Measurements from ENCODE around the gene AQP9. TPM values are rescaled to one million over a fixed set of nuclear protein-coding genes. Genes with fewer than 3 reads are reported as not detected.
"Not testable (repeated sequence)": the region's sequence is repeated elsewhere in the genome, so short reads cannot be mapped to it uniquely, and the experiment has no call there.

Gene AQP9, protein sequence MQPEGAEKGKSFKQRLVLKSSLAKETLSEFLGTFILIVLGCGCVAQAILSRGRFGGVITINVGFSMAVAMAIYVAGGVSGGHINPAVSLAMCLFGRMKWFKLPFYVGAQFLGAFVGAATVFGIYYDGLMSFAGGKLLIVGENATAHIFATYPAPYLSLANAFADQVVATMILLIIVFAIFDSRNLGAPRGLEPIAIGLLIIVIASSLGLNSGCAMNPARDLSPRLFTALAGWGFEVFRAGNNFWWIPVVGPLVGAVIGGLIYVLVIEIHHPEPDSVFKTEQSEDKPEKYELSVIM
- total RNA-seq (under 1 TPM; 0.58 to 0.97 (median 0.68) TPM), polyA plus RNA-seq (0.16 TPM)
- long read RNA-seq, donor 1, partial matches to known transcripts, result 0 of 1 reads
- long read RNA-seq, donor 1, other reads (novel, unspliced or antisense), result 1 of 1 reads
- long read RNA-seq, donor 2, result 0 reads
- long read RNA-seq, donor 3, result 0 reads
- long read RNA-seq, donor 4, result 0 reads

DNA sequence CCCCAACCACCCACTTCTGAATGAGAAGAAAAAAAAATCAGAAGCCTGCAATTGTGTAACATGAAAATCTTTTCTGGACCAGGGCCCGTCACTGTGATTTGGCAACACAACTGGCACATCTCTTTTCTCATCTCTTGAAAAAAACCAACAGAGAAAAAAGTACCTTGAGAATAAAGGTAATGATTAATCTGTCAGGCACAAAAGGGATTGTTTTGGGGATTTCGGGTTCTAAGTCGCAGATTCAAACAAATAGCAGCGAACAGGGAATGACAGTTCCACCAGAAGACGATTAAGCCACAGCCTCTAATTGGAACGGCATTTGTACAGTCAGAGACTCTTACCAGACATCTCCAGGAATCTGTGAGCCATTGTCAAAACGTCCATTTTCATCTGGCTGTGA lies at the start of gene AQP9:
AQP9 (plus strand) TSS at position 276 of the 400 bp plus-strand sequence. CDS start 185 bp downstream, outside the sequence.
- ATAC-seq (no peak), DNase-seq (peak in 1 of 3 donors; percentile 10)
- Histone ChIP-seq H3K9me3 (ENCODE audit: control insufficient read depth, low read length) (no peaks in the 10 kb centered on the region), H3K27ac (ENCODE audit: low read length) (no peak within 1 kb of the TSS), H3K4me1 (ENCODE audit: control insufficient read depth, insufficient read depth, low read length) (peaks cover 1% of the 10 kb centered on the region), H3K27me3 (ENCODE audit: control insufficient read depth, insufficient read depth) (no peaks in the 10 kb centered on the region), H3K4me3 (ENCODE audit: low read length) (no peak within 1 kb of the TSS)
- intact Hi-C loops (cut with DNase I), result no loop called here
- WGBS, result 86% methylated on average over 7 of the region's 7 CpGs

DNA sequence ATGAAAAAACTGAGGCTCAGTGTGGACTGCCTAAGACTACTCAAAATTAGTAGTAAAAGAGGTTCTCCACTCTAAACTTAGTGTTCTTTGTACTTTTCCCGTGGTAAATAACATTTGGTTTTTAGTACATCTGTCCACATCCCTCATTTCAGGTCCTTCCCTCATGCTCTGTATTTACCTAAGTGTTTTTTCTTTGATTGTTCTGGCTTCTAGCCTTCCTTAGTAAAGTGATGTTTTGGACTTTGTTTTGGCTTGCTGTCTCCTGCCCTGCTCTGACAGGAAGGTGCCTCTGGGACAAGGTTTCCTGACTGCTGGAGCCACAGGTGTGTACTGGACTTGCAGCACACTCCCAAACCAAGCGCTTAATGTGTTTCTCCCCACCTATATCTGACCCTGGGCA lies 42.8 kb upstream of the AQP9 start:
- WGBS, result 80% methylated on average over 2 of the region's 2 CpGs
- no peaks in the 10 kb centered on the region for H3K4me1 ChIP-seq (ENCODE audit: control insufficient read depth, insufficient read depth, low read length)

DNA sequence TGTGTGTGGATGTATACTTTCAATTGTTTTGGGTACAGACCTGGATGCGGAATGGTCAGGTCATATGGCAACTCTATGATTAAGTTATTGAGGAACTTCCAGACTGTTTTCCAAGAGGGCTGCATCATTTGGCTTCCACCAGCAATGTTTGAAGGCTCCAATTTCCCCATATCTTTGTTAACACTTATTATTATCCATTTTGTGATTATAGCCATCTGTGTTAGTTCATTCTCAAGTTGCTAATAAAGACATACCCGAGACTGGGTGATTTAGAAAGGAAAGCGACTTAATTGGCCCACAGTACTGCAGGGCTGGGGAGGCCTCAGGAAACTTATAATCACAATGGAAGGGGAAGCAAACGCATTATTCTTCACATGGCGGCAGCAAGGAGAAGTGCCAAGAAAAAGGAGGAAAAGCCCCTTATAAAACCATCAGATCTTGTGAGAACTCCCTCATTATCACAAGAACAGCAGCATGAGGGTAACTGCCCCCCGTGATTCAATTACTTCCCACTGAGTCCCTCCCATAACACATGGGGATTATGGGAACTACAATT lies 41.6 kb upstream of the AQP9 start:
- Histone ChIP-seq H3K27me3 (ENCODE audit: control insufficient read depth, insufficient read depth) (no peaks in the 10 kb centered on the region), H3K27ac (ENCODE audit: low read length) (no peak overlapping the region), H3K4me3 (ENCODE audit: low read length) (no peak overlapping the region), H3K9me3 (ENCODE audit: control insufficient read depth, low read length) (no peaks in the 10 kb centered on the region), H3K4me1 (ENCODE audit: control insufficient read depth, insufficient read depth, low read length) (no peaks in the 10 kb centered on the region)
- intact Hi-C loops (cut with DNase I), result no loop called here
- ATAC-seq, result no peak
- DNase-seq, result no peak
- WGBS, result 78% methylated on average over 6 of the region's 6 CpGs

More for the DNA sequence above, 42.8 kb upstream of the AQP9 start:
- no peaks in the 10 kb centered on the region for H3K27me3 ChIP-seq (ENCODE audit: control insufficient read depth, insufficient read depth)
- intact Hi-C loops (cut with DNase I), result no loop called here
- no peaks in the 10 kb centered on the region for H3K9me3 ChIP-seq (ENCODE audit: control insufficient read depth, low read length)
- no peak overlapping the region for H3K27ac ChIP-seq (ENCODE audit: low read length)
- DNase-seq (no peak), ATAC-seq (peak in 1 of 2 donors; percentile 19)
- H3K4me3 ChIP-seq (ENCODE audit: low read length), result no peak overlapping the region

DNA sequence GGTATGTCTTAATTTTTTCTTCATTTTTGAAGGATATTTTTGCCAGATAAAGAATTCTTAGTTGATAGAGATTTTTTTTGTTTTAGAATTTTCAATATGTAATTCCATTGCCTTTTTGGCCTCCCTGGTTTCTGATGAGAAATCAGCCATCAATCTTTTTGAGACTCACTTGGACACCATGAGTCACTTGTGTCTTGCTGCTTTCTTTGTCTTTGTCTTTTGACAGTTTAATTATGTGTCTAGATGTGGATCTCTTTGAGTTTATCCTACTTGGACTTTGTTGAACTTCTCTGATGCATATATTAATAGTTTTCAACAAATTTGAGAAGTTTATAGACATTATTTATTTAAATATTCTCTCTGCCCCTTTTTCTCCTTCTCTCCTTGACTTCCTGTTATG lies 34.7 kb upstream of the AQP9 start:
- H3K9me3 ChIP-seq (ENCODE audit: control insufficient read depth, low read length), result no peaks in the 10 kb centered on the region
- no peak for DNase-seq
- intact Hi-C loops (cut with DNase I), result no loop called here
- no peak overlapping the region for H3K4me3 ChIP-seq (ENCODE audit: low read length)
- no peak for ATAC-seq
- no peaks in the 10 kb centered on the region for H3K4me1 ChIP-seq (ENCODE audit: control insufficient read depth, insufficient read depth, low read length)
- H3K27ac ChIP-seq (ENCODE audit: low read length), result no peak overlapping the region
- no peaks in the 10 kb centered on the region for H3K27me3 ChIP-seq (ENCODE audit: control insufficient read depth, insufficient read depth)

DNA sequence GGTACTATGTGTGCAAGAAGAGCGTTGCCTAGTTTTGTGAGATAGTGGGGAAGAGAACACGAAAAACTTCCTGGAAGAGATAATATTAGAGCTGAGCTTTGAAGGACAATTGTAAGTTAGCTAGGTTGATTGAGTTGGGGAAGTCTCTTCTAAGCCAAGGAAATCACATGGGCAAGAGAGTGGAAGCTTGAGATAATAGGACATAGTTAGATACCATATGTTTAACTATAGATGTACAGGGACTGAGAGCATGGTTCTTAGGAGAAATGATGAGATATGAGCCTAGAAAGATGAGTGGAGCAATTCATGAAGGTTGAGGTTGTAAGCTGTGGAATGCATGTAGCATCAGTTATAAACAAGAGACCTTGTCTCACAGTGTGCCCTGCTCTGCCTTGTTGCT lies 30.1 kb upstream of the AQP9 start:
- intact Hi-C loops (cut with DNase I), result no loop called here
- no peaks in the 10 kb centered on the region for H3K9me3 ChIP-seq (ENCODE audit: control insufficient read depth, low read length)
- DNase-seq, result no peak
- no peaks in the 10 kb centered on the region for H3K4me1 ChIP-seq (ENCODE audit: control insufficient read depth, insufficient read depth, low read length)
- no peak overlapping the region for H3K27ac ChIP-seq (ENCODE audit: low read length)
- H3K4me3 ChIP-seq (ENCODE audit: low read length), result no peak overlapping the region
- ATAC-seq, result no peak
- H3K27me3 ChIP-seq (ENCODE audit: control insufficient read depth, insufficient read depth), result no peaks in the 10 kb centered on the region
- 64% methylated on average over 2 of the region's 2 CpGs for WGBS

DNA sequence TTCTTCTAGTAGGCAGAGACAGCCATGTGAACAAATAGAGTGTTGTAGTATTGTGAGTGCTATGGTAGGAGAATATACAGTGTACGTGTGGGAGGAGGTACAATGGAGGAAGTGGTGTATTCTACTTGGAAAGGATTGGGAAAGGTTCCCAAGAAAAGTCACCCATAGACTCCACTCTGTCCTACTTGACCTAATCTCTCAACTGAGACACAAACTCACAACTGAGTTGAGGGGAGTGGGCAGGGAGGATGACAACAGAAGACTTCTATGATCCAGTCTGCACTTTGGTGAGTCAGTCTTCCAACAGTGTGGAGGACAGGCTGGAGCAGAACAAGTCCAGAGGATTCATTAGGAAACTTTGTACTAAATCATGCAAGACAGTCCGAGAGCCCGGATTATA lies 28.8 kb upstream of the AQP9 start:
- DNase-seq, result no peak
- intact Hi-C loops (cut with DNase I), result no loop called here
- no peak overlapping the region for H3K4me3 ChIP-seq (ENCODE audit: low read length)
- H3K4me1 ChIP-seq (ENCODE audit: control insufficient read depth, insufficient read depth, low read length), result no peaks in the 10 kb centered on the region
- no peak overlapping the region for H3K27ac ChIP-seq (ENCODE audit: low read length)
- H3K27me3 ChIP-seq (ENCODE audit: control insufficient read depth, insufficient read depth), result no peaks in the 10 kb centered on the region
- WGBS, result 84% methylated on average over 3 of the region's 3 CpGs
- no peaks in the 10 kb centered on the region for H3K9me3 ChIP-seq (ENCODE audit: control insufficient read depth, low read length)
- ATAC-seq, result no peak

DNA sequence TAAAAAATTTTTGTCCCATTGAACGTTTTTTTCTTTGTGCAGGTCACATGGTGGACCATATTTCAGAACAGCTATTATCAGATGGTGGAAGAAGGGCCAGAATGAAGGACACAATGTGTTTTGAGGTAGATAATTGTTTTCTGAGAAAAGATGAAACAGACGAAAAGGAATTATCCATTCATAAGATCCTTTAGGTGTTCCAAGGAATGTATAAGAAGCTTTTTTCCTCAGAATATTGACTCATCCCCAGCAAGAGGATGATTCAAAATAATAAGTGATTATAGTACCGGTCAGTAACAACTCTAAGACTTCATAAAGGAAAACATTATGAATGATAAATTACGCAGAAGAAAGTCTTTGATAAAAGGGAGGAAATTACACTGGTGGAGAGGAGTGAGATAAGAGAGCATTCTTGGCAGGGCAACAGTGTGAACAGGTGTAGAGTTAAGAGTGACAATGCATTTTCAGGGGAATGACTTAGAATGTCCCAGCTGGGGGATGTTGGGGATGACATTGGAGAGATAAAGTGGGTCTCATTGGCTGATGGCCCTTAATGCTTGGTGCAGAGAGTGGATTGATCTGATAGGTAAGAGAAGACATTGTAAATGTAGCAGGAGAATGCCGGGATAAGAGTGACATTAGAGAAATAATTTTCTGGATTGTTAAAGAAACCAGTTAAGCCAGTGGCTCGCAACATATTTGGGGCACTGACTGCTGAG lies 27.0 kb upstream of the AQP9 start:
- DNase-seq, result no peak
- no peaks in the 10 kb centered on the region for H3K9me3 ChIP-seq (ENCODE audit: control insufficient read depth, low read length)
- H3K4me3 ChIP-seq (ENCODE audit: low read length), result no peak overlapping the region
- intact Hi-C loops (cut with DNase I), result no loop called here
- no peaks in the 10 kb centered on the region for H3K4me1 ChIP-seq (ENCODE audit: control insufficient read depth, insufficient read depth, low read length)
- no peak overlapping the region for H3K27ac ChIP-seq (ENCODE audit: low read length)
- no peak for ATAC-seq
- H3K27me3 ChIP-seq (ENCODE audit: control insufficient read depth, insufficient read depth), result no peaks in the 10 kb centered on the region
- WGBS, result 51% methylated on average over 6 of the region's 6 CpGs

DNA sequence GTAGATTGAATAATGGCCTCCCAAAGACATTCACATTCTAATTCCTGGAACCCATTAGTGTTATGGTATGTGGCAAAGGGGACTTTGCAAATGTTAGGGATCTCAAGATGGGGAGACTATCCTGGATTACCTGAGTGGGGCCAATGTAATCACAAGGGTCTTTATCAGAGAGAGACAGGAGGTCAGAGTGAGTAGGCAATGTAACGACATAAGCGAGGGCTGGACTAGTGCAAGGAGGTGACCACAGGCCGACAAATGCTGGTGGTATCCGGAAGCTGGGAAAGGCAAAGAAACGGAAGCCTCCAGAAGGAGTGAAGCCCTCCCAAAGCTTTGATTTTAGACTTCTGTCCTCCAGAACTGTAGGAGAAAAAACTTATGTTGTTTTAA lies 26.5 kb upstream of the AQP9 start:
- WGBS, result 88% methylated on average over 5 of the region's 5 CpGs
- DNase-seq, result no peak
- intact Hi-C loops (cut with DNase I), result no loop called here
- no peak for ATAC-seq
- H3K9me3 ChIP-seq (ENCODE audit: control insufficient read depth, low read length), result no peaks in the 10 kb centered on the region
- no peak overlapping the region for H3K4me3 ChIP-seq (ENCODE audit: low read length)
- H3K27ac ChIP-seq (ENCODE audit: low read length), result no peak overlapping the region
- no peaks in the 10 kb centered on the region for H3K4me1 ChIP-seq (ENCODE audit: control insufficient read depth, insufficient read depth, low read length)
- H3K27me3 ChIP-seq (ENCODE audit: control insufficient read depth, insufficient read depth), result no peaks in the 10 kb centered on the region

DNA sequence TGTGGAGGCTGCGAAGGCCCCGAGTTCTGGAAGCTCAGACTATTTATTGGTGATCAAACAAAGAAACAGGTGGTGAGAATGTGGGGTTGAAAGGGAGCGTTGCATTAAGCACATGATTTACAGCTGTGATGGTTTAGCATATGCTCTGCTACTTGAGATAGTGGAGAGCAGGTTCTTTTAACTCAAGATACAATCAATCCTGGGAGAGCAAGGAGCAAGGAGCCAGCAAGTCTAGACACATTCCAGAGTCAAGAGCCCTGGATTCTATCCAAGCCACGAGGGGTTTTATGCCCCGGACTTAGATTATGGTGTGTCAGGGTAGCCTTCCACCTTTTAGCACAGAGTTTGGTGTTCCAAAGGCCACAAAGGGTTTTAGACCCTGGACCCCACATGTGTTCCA lies 24.8 kb upstream of the AQP9 start:
- ATAC-seq; DNase-seq; H3K27ac ChIP-seq (ENCODE audit: low read length); H3K27me3 ChIP-seq (ENCODE audit: control insufficient read depth, insufficient read depth); H3K9me3 ChIP-seq (ENCODE audit: control insufficient read depth, low read length); H3K4me1 ChIP-seq (ENCODE audit: control insufficient read depth, insufficient read depth, low read length); H3K4me3 ChIP-seq (ENCODE audit: low read length); intact Hi-C loops (cut with DNase I): not testable (repeated sequence)
- 47% methylated on average over 5 of the region's 5 CpGs for WGBS

DNA sequence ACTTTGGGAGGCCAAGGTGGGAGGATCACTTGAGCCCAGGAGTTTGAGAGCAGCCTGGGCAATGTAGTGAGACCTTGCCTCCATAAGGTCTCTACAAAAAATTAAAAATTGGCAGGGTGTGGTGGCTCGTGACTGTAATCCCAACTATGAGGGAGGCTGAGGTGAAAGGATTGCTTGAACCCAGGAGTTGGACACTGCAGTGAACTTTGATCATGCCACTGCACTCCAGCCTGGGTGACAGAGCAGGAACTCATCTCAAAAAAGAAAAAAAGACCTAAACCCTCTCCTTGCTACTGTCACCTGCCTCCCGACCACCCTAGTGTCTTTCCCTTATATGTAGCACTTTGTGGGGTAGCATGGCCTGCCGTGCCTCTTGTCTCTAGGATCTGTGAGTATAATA lies 23.8 kb upstream of the AQP9 start:
- intact Hi-C loops (cut with DNase I), result no loop called here
- no peak overlapping the region for H3K4me3 ChIP-seq (ENCODE audit: low read length)
- no peak overlapping the region for H3K27ac ChIP-seq (ENCODE audit: low read length)
- no peaks in the 10 kb centered on the region for H3K27me3 ChIP-seq (ENCODE audit: control insufficient read depth, insufficient read depth)
- no peaks in the 10 kb centered on the region for H3K4me1 ChIP-seq (ENCODE audit: control insufficient read depth, insufficient read depth, low read length)
- ATAC-seq, result no peak
- no peaks in the 10 kb centered on the region for H3K9me3 ChIP-seq (ENCODE audit: control insufficient read depth, low read length)
- no peak for DNase-seq
- WGBS, result 83% methylated on average over 3 of the region's 3 CpGs

DNA sequence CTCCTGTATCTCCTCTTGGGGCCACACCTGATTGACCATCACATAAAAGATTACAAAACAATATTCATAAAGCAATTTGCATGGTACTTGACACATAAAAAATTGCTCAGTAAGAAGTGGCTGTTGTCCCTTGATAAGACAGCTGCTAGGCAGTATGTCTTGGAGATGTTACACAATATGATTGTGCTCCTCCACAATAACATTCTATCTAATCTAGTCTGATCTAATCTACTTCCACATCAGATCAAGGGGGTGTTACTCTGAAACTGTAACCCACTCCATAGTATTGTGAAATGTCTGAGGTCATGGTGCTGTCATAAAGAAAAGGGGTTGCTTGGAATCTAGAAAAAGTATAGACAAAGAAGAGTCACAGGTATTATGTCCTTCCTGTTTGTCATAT lies 23.4 kb upstream of the AQP9 start:
- ATAC-seq (no peak), DNase-seq (no peak)
- Histone ChIP-seq H3K4me3 (ENCODE audit: low read length) (no peak overlapping the region), H3K27ac (ENCODE audit: low read length) (no peak overlapping the region), H3K9me3 (ENCODE audit: control insufficient read depth, low read length) (no peaks in the 10 kb centered on the region), H3K27me3 (ENCODE audit: control insufficient read depth, insufficient read depth) (no peaks in the 10 kb centered on the region), H3K4me1 (ENCODE audit: control insufficient read depth, insufficient read depth, low read length) (no peaks in the 10 kb centered on the region)
- intact Hi-C loops (cut with DNase I), result no loop called here

Measured in right cardiac atrium (tissue), 5 donors.